Suprapubic skin (tissue), 4 donors: ENCODE measurements around the gene TEKTIP1.

Source experiments
- CTCF ChIP-seq, 2 donors: fragments of 200-600 bp in 1 of 2; fragments of 450-650 bp in 1 of 2; sonication (generic) in 1 of 2; IDR thresholded peaks; one replicate each; pipeline ENCODE4 v1.5.1; 2016 to 2019; ENCODE audit warnings: antibody characterized with exemption in 2 of 2, mild to moderate bottlenecking in 1 of 2, moderate library complexity in 1 of 2
- EP300 ChIP-seq: sonication (generic); formaldehyde crosslinking; IDR thresholded peaks from one replicate; pipeline ENCODE4 v1.6.1; 2017; ENCODE audit warnings: antibody characterized with exemption
- POLR2A ChIP-seq, 2 donors: fragments of 450-650 bp; IDR thresholded peaks; one replicate each; pipeline ENCODE4 v1.6.1; 2017; ENCODE audit warnings: antibody characterized with exemption in 2 of 2, mild to moderate bottlenecking in 2 of 2, moderate library complexity in 2 of 2
- POLR2AphosphoS5 ChIP-seq, 3 donors: sonication (generic); formaldehyde crosslinking; IDR thresholded peaks; one replicate each; pipeline ENCODE4 v1.6.1; 2017; ENCODE audit warnings: antibody characterized with exemption in 3 of 3

GRCh38 chr19:3523361-3524077, 15.5 kb upstream of the TEKTIP1 start:
- TF ChIP-seq CTCF (IDR thresholded peaks at IDR 0.05) (no peak), EP300 (no peak), POLR2A (IDR thresholded peaks at IDR 0.05) (no peak), POLR2AphosphoS5 (IDR thresholded peaks at IDR 0.05) (no peak)
